Loucy (cell line): ENCODE data around the gene KBTBD12.

Source experiments
- CTCF ChIP-seq: fragments of 200-600 bp; sonication (generic); conservative IDR thresholded peaks from 2 replicates; pipeline ENCODE4 v1.5.1; 2014; ENCODE audit warnings: mild to moderate bottlenecking, antibody characterized with exemption, low read length
- EZH2phosphoT487 ChIP-seq: fragments of 200-600 bp; IDR thresholded peaks from 2 replicates; pipeline ENCODE4 v1.6.1; 2018; ENCODE audit warnings: antibody characterized with exemption, mild to moderate bottlenecking, moderate library complexity, borderline replicate concordance

GRCh38 chr3:127894481-127894880, 20.6 kb upstream of the KBTBD12 start:
- no peak for TF ChIP-seq CTCF
- no peak for TF ChIP-seq EZH2phosphoT487
